ENCODE data around the gene ANKMY2.

- TF ChIP-seq, protein P1, sequence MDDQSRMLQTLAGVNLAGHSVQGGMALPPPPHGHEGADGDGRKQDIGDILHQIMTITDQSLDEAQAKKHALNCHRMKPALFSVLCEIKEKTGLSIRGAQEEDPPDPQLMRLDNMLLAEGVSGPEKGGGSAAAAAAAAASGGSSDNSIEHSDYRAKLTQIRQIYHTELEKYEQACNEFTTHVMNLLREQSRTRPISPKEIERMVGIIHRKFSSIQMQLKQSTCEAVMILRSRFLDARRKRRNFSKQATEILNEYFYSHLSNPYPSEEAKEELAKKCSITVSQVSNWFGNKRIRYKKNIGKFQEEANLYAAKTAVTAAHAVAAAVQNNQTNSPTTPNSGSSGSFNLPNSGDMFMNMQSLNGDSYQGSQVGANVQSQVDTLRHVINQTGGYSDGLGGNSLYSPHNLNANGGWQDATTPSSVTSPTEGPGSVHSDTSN (CRISPR knock-in tag; IDR thresholded peaks at IDR 0.05) = no peak
- TF ChIP-seq ZNF274 (IDR thresholded peaks at IDR 0.05; ENCODE audit: low read length) (no peak), ZNF274 (tag by site-specific recombination; IDR thresholded peaks at IDR 0.05; ENCODE audit: borderline replicate concordance) (no peak), ZNF600 (tag by site-specific recombination; IDR thresholded peaks at IDR 0.05) (no peak), CTCF (tag by site-specific recombination; IDR thresholded peaks at IDR 0.05) (no peak), ZNF423 (tag by site-specific recombination; IDR thresholded peaks at IDR 0.05) (no peak), ZNF23 (tag by site-specific recombination; IDR thresholded peaks at IDR 0.05; ENCODE audit: borderline replicate concordance) (no peak), ZNF37A (tag by site-specific recombination; IDR thresholded peaks at IDR 0.05) (no peak), ZNF530 (tag by site-specific recombination; IDR thresholded peaks at IDR 0.05; ENCODE audit: low read depth) (no peak), ZNF768 (tag by site-specific recombination; IDR thresholded peaks at IDR 0.05) (no peak), ZSCAN23 (tag by site-specific recombination; IDR thresholded peaks at IDR 0.05) (no peak)
- TF ChIP-seq, protein P2, sequence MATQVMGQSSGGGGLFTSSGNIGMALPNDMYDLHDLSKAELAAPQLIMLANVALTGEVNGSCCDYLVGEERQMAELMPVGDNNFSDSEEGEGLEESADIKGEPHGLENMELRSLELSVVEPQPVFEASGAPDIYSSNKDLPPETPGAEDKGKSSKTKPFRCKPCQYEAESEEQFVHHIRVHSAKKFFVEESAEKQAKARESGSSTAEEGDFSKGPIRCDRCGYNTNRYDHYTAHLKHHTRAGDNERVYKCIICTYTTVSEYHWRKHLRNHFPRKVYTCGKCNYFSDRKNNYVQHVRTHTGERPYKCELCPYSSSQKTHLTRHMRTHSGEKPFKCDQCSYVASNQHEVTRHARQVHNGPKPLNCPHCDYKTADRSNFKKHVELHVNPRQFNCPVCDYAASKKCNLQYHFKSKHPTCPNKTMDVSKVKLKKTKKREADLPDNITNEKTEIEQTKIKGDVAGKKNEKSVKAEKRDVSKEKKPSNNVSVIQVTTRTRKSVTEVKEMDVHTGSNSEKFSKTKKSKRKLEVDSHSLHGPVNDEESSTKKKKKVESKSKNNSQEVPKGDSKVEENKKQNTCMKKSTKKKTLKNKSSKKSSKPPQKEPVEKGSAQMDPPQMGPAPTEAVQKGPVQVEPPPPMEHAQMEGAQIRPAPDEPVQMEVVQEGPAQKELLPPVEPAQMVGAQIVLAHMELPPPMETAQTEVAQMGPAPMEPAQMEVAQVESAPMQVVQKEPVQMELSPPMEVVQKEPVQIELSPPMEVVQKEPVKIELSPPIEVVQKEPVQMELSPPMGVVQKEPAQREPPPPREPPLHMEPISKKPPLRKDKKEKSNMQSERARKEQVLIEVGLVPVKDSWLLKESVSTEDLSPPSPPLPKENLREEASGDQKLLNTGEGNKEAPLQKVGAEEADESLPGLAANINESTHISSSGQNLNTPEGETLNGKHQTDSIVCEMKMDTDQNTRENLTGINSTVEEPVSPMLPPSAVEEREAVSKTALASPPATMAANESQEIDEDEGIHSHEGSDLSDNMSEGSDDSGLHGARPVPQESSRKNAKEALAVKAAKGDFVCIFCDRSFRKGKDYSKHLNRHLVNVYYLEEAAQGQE (tag by site-specific recombination; IDR thresholded peaks at IDR 0.05) = no peak
Observed at GRCh38 chr7:16694806-16695205, 49.3 kb upstream of the ANKMY2 start.
